Left ventricle myocardium inferior (tissue), 1 donor: ENCODE measurements around the gene ACTN3. TPM values are rescaled to one million over a fixed set of nuclear protein-coding genes. Genes with fewer than 3 reads are reported as not detected.

Experiments
- DNase-seq: peaks from one replicate; pipeline ENCODE4 v3.0.0-alpha.2; 2020
- H3K27ac ChIP-seq: fragments of 200-600 bp; replicated peaks from 2 replicates; pipeline ENCODE4 v1.8.0; 2021
- H3K27me3 ChIP-seq: fragments of 200-600 bp; 2 replicates; pipeline ENCODE4 v1.8.0; 2021; ENCODE audit warnings: low read depth
- H3K36me3 ChIP-seq: fragments of 200-600 bp; 2 replicates; pipeline ENCODE4 v1.8.0; 2021
- H3K4me1 ChIP-seq: fragments of 200-600 bp; 2 replicates; pipeline ENCODE4 v1.8.0; 2021
- H3K4me3 ChIP-seq: fragments of 200-600 bp; 2 replicates; pipeline ENCODE4 v1.8.0; 2021; ENCODE audit warnings: mild to moderate bottlenecking, moderate library complexity
- H3K9me3 ChIP-seq: fragments of 200-600 bp; replicated peaks from 2 replicates; pipeline ENCODE4 v1.8.0; 2021
- CTCF ChIP-seq: fragments of 200-600 bp; IDR thresholded peaks from 2 replicates; pipeline ENCODE4 v1.8.0; 2021; ENCODE audit warnings: antibody characterized with exemption, mild to moderate bottlenecking, borderline replicate concordance
- intact Hi-C: fragments of 100-400 bp; cut with micrococcal nuclease; formaldehyde crosslinking; loops from one replicate; pipeline ENCODE4 v1.11.0; 2022
- total RNA-seq: library from RNA; stranded (reverse); fragmentation: NEBNext Ultra II Directional; extraction: Animal tissue kit (Norgen Biotek cat#: 25700); gene quantifications from one replicate; pipeline ENCODE4 v1.2.1, GENCODE V29; 2021
- donor health status: DM: no; HTN: yes; CAD: no; lungs with severe emphysema.

The ACTN3 gene
- total RNA-seq, 1 donor from 2014 or later: not detected

GRCh38 chr11:66529655-66530054 is 17.0 kb upstream of the ACTN3 start:
- no peak for TF ChIP-seq CTCF
- no peak overlapping the region for H3K27ac ChIP-seq
- DNase-seq: no peak
- H3K36me3 ChIP-seq: peaks cover 34% of the 10 kb centered on the region
- H3K4me1 ChIP-seq: peaks cover 2% of the 10 kb centered on the region
- H3K9me3 ChIP-seq: no peaks in the 10 kb centered on the region
- no peaks in the 10 kb centered on the region for H3K27me3 ChIP-seq
- intact Hi-C loops: no loop called here
- no peak overlapping the region for H3K4me3 ChIP-seq

DNA sequence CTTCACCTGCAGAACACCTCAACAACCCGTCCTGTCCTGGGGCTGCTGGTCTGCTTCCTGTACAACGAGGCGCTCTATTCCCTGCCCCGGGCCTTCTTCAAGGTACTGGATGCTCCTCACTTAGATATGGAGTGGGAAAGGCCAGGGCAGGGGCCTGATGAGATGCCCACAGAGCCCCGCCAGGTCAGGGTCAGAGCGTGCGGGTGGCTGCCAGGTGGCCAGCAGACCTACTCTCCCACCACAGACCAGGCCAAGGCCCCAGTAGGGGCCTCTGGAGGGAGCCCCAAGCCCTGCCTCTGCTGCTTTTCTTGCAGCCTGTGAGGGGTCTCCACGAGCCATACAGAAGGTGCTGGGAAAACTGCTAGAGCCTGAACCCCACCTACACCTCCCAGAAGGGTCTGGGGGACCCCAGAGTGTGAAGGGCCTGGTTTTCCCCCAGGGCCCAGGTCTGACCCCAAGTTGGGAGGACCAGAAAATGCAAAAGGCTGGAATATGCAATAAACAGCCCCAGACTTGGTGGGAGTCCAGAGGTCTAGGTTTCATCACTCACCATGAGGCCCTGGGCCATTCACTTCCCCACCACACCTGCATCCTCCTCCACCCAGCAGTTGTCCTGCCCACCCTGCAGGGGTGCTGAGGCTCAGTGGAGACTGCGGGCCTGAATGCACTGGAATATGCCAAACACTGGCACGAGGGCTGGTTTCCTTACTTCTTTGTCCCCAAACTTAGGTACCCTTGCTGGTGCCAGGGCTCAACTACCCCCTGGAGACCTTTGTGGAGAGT is 15.6 kb upstream of the ACTN3 start:
- no peak for TF ChIP-seq CTCF
- no peak for DNase-seq
- H3K27me3 ChIP-seq: no peaks in the 10 kb centered on the region
- peaks cover 41% of the 10 kb centered on the region for H3K36me3 ChIP-seq
- intact Hi-C loops: no loop called here
- no peaks in the 10 kb centered on the region for H3K9me3 ChIP-seq
- no peak overlapping the region for H3K27ac ChIP-seq
- H3K4me3 ChIP-seq: no peak overlapping the region
- no peaks in the 10 kb centered on the region for H3K4me1 ChIP-seq

GRCh38 chr11:66531841-66532240 is 14.9 kb upstream of the ACTN3 start:
- Histone ChIP-seq H3K36me3 (peaks cover 39% of the 10 kb centered on the region), H3K27ac (no peak overlapping the region), H3K9me3 (no peaks in the 10 kb centered on the region), H3K27me3 (no peaks in the 10 kb centered on the region), H3K4me1 (no peaks in the 10 kb centered on the region), H3K4me3 (no peak overlapping the region)
- TF ChIP-seq CTCF: no peak
- intact Hi-C loops: no loop called here
- DNase-seq: no peak

DNA sequence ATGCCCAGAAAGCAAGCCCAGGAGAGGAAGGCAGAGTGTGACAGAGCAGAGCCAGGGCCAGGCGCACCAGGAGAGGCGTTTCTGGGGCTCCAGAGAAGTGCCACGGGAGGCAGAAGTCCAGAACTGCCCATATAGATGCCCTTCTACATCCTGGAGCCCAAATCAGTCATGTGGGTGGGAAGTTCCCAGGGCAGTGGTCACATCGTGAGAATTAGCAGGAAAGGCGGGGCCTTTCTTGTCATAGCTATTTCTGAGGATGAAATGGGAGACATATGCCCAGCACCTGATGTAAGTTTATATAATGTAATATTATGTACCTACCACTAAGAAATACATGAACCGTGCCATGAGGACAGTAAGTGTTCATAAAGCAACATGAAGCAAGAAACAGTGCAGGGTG is 13.9 kb upstream of the ACTN3 start:
- no peaks in the 10 kb centered on the region for H3K27me3 ChIP-seq
- H3K27ac ChIP-seq: no peak overlapping the region
- H3K4me1 ChIP-seq: no peaks in the 10 kb centered on the region
- no peaks in the 10 kb centered on the region for H3K9me3 ChIP-seq
- TF ChIP-seq CTCF: no peak
- no peak overlapping the region for H3K4me3 ChIP-seq
- intact Hi-C loops: no loop called here
- DNase-seq: no peak
- H3K36me3 ChIP-seq: peaks cover 36% of the 10 kb centered on the region

- H3K27ac ChIP-seq: no peak overlapping the region
- H3K4me1 ChIP-seq: peaks cover 11% of the 10 kb centered on the region
- no peak overlapping the region for H3K4me3 ChIP-seq
- intact Hi-C loops: no loop called here
- no peak for DNase-seq
- no peak for TF ChIP-seq CTCF
- no peaks in the 10 kb centered on the region for H3K27me3 ChIP-seq
- H3K9me3 ChIP-seq: no peaks in the 10 kb centered on the region
- peaks cover 67% of the 10 kb centered on the region for H3K36me3 ChIP-seq
Observed at GRCh38 chr11:66539170-66539869, 7.4 kb upstream of the ACTN3 start.
